HCT116 (cell line): ENCODE data around the gene NSUN4. TPM values are rescaled to one million over a fixed set of nuclear protein-coding genes. Genes with fewer than 3 reads are reported as not detected.

Experiments used
- ATAC-seq: fragments of 200-7000 bp; cut with Tn5 transposase; 2 replicates; pipeline ENCODE4 v1.9.1; 2020; ENCODE audit warnings: mild to moderate bottlenecking, moderate library complexity
- BruUV-seq: library from RNA; stranded (reverse); fragments of 400-500 nt; replicated peaks from 2 replicates; lab custom pipeline; 2021; lab: Mats Ljungman, UMichigan
- CTCF ChIA-PET: fragments of 300-600 bp; sonication (Branson Sonifier 250); formaldehyde crosslinking; loops from one replicate; lab custom pipeline; 2021; ENCODE audit warnings: antibody characterized with exemption; lab: Charles Lee
- POLR2A ChIA-PET: fragments of 300-600, 350-600 bp; sonication (Branson Sonifier 250); formaldehyde crosslinking; loops from one replicate; lab custom pipeline; 2021; ENCODE audit warnings: antibody characterized with exemption; lab: Charles Lee
- RAD21 ChIA-PET, 2 experiments: fragments of 300-600 bp; sonication (Branson Sonifier 250); formaldehyde crosslinking; loops; one replicate each; lab custom pipeline; 2023; ENCODE audit warnings: low total read pairs in 2 of 2; ENCODE audit not compliant: uncharacterized antibody in 2 of 2, unreplicated experiment in 2 of 2, low non-redundant PET in 1 of 2; lab: Charles Lee
- DNase-seq: peaks from one replicate; pipeline ENCODE4 v3.0.0-alpha.2; 2010; ENCODE audit warnings: low read depth, low spot score
- H2AFZ ChIP-seq: fragments of 200-600 bp; shearing (Covaris generic), sonication (generic); 2 replicates; pipeline ENCODE4 v1.6.1; 2017; ENCODE audit warnings: low read depth, mixed run types, mixed read lengths, antibody characterized with exemption, low read length; ENCODE audit not compliant: poor library complexity, severe bottlenecking
- H3K27ac ChIP-seq: 2 replicates; pipeline ENCODE4 v1.5.1; 2012; ENCODE audit warnings: low read depth, low read length
- H3K27me3 ChIP-seq: fragments of 200-600 bp; sonication (generic); 2 replicates; pipeline ENCODE4 v1.6.1; 2016; ENCODE audit warnings: mixed run types, low read length, mixed read lengths; ENCODE audit not compliant: insufficient read depth
- H3K36me3 ChIP-seq, 2 experiments: fragments of 200-500 bp in 1 of 2; fragments of 200-600 bp in 1 of 2; sonication (Bioruptor generic) in 1 of 2; sonication (generic) in 1 of 2; 2 replicates each; pipeline versions ENCODE4 v1.5.1 to v1.6.1; 2014 to 2016; ENCODE audit warnings: low read length in 2 of 2, inconsistent platforms in 1 of 2, mixed read lengths in 1 of 2, mixed run types in 1 of 2; ENCODE audit not compliant: insufficient read depth in 2 of 2, control insufficient read depth in 1 of 2
- H3K4me1 ChIP-seq, 2 experiments: fragments of 200-600 bp in 1 of 2; sonication (generic) in 1 of 2; 2 replicates each; pipeline versions ENCODE4 v1.5.1 to v1.6.1; 2012 to 2017; ENCODE audit warnings: low read length in 2 of 2, inconsistent platforms in 1 of 2, mild to moderate bottlenecking in 1 of 2, mixed read lengths in 1 of 2, mixed run types in 1 of 2, moderate library complexity in 1 of 2; ENCODE audit not compliant: insufficient read depth in 2 of 2, control insufficient read depth in 1 of 2
- H3K4me2 ChIP-seq: fragments of 200-600 bp; sonication (generic); 2 replicates; pipeline ENCODE4 v1.6.1; 2017; ENCODE audit warnings: mixed run types, low read length, mixed read lengths
- H3K4me3 ChIP-seq, 2 experiments: fragments of 200-600 bp in 1 of 2; sonication (generic) in 1 of 2; replicated peaks in 1 of 2; 2 replicates each; pipeline ENCODE4 v1.5.1; 2011 to 2016; ENCODE audit warnings: low read length in 2 of 2, control low read depth in 1 of 2, low read depth in 1 of 2, mild to moderate bottlenecking in 1 of 2, mixed read lengths in 1 of 2, mixed run types in 1 of 2
- H3K79me2 ChIP-seq: fragments of 200-600 bp; sonication (generic); 2 replicates; pipeline ENCODE4 v1.6.1; 2017; ENCODE audit warnings: mild to moderate bottlenecking, mixed run types, low read length, moderate library complexity, mixed read lengths; ENCODE audit not compliant: insufficient read depth
- H3K9ac ChIP-seq: fragments of 200-600 bp; sonication (generic); 2 replicates; pipeline ENCODE4 v1.6.1; 2016; ENCODE audit warnings: low read length, mixed read lengths
- H3K9me2 ChIP-seq: fragments of 200-600 bp; sonication (generic), shearing (Covaris generic); 2 replicates; pipeline ENCODE4 v1.6.1; 2017; ENCODE audit warnings: mixed run types, mild to moderate bottlenecking, moderate library complexity; ENCODE audit not compliant: insufficient read depth
- H3K9me3 ChIP-seq, 2 experiments: fragments of 200-500 bp in 1 of 2; fragments of 200-600 bp in 1 of 2; sonication (Bioruptor generic) in 1 of 2; sonication (generic) in 1 of 2; 2 replicates each; pipeline ENCODE4 v1.6.1; 2014 to 2017; ENCODE audit warnings: low read length in 2 of 2, mixed read lengths in 2 of 2, inconsistent platforms in 1 of 2, low read depth in 1 of 2, mild to moderate bottlenecking in 1 of 2, mixed run types in 1 of 2, moderate library complexity in 1 of 2; ENCODE audit not compliant: control insufficient read depth in 1 of 2, insufficient read depth in 1 of 2
- H4K20me1 ChIP-seq: fragments of 200-600 bp; sonication (generic), shearing (Covaris generic); 2 replicates; pipeline ENCODE4 v1.6.1; 2017; ENCODE audit warnings: mixed run types, mild to moderate bottlenecking, moderate library complexity; ENCODE audit not compliant: insufficient read depth
- ATF3 ChIP-seq: IDR thresholded peaks from 2 replicates; pipeline ENCODE4 v1.6.1; 2012
- CEBPB ChIP-seq: IDR thresholded peaks from 2 replicates; pipeline ENCODE4 v1.6.1; 2012; ENCODE audit warnings: low read depth
- CTCF ChIP-seq, 3 experiments: fragments of 200-600 bp in 1 of 3; sonication (generic) in 1 of 3; IDR thresholded peaks in 2 of 3; conservative IDR thresholded peaks in 1 of 3; 2 replicates each; pipeline ENCODE4 v1.5.1; 2012 to 2017; ENCODE audit warnings: low read depth in 2 of 3, low read length in 2 of 3, antibody characterized with exemption in 1 of 3, borderline replicate concordance in 1 of 3, control low read depth in 1 of 3, mild to moderate bottlenecking in 1 of 3, mixed read lengths in 1 of 3, mixed run types in 1 of 3, moderate library complexity in 1 of 3; ENCODE audit not compliant: insufficient read depth in 1 of 3
- EZH2 ChIP-seq: fragments of 200-600 bp; sonication (generic); IDR thresholded peaks from 2 replicates; pipeline ENCODE4 v1.6.1; 2017; ENCODE audit warnings: antibody characterized with exemption, mixed run types
- EZH2phosphoT487 ChIP-seq: fragments of 200-600 bp; IDR thresholded peaks from 2 replicates; pipeline ENCODE4 v1.6.1; 2018; ENCODE audit warnings: antibody characterized with exemption, borderline replicate concordance
- JUND ChIP-seq: IDR thresholded peaks from 2 replicates; pipeline ENCODE4 v1.6.1; 2012
- MAX ChIP-seq: IDR thresholded peaks from 2 replicates; pipeline ENCODE4 v1.6.1; 2012
- POLR2AphosphoS5 ChIP-seq: IDR thresholded peaks from 2 replicates; pipeline ENCODE4 v1.6.1; 2011; ENCODE audit warnings: mild to moderate bottlenecking, low read depth, low read length, moderate library complexity
- RAD21 ChIP-seq: IDR thresholded peaks from 2 replicates; pipeline ENCODE4 v1.6.1; 2012; ENCODE audit warnings: low read depth, mild to moderate bottlenecking
- SP1 ChIP-seq: IDR thresholded peaks from 2 replicates; pipeline ENCODE4 v1.6.1; 2012; ENCODE audit warnings: low read depth
- SRF ChIP-seq: IDR thresholded peaks from 2 replicates; pipeline ENCODE4 v1.6.1; 2012; ENCODE audit warnings: low read depth
- ZFX ChIP-seq: fragments of 450-650 bp; IDR thresholded peaks from 2 replicates; pipeline ENCODE4 v1.6.1; 2017
- ZNF274 ChIP-seq: fragments of 200-500 bp; sonication (Bioruptor generic); IDR thresholded peaks from 2 replicates; pipeline ENCODE4 v1.6.1; 2014; ENCODE audit warnings: mild to moderate bottlenecking, low read depth, low read length, inconsistent platforms
- intact Hi-C: fragments of 100-400 bp; cut with micrococcal nuclease; formaldehyde crosslinking; loops from 2 replicates; pipeline ENCODE4 v1.10.0; 2022
- total RNA-seq: library from RNA; stranded (reverse); gene quantifications from one replicate; pipeline ENCODE4 v1.2.1, GENCODE V29; 2021; ENCODE audit not compliant: unreplicated experiment

The NSUN4 gene
- total RNA-seq, 1 experiment from 2014 or later: 27.8 TPM

DNA sequence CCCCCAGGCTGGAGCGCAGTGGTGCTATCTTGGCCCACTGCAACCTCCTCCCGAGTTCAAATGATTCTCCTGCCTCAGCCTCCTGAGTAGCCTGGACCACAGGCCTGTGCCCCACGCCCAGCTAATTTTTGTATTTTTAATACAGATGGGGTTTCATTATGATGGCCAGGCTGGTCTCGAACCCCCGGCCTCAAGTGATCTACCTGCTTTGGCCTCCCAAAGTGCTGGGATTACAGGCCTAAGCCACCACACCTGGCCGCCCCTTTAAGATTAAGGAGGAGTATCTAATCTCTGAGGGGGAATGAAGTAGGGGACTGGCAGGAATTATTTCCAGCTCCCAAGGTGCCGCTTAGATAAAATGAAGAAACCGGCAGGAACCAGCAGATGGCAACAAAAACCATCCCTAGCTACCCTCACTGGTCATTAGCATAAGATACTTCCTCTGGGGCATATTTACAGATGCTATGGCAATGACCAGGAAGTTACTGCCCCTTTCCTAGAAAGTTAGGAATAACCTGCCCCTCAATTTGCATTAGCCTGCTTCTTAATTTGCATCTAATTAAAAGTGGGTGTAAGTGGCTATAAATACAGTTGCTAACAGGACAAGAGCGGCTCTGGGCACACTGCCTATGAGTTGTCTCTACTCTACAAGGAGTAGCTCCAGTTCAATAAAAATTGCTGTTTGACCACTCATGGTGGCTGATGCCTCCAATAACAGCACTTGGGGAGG is 7.1 kb upstream of the NSUN4 start:
- DNase-seq: peak; percentile 65
- ATAC-seq: peak; percentile 97
- BruUV-seq: no TSS peak
- Histone ChIP-seq H3K4me3 (no peak overlapping the region), H3K4me1 (peaks cover under 1 to 14% of the 10 kb centered on the region in 2 experiments), H2AFZ (peak overlapping the region; percentile 34), H3K9me3 (no peaks in the 10 kb centered on the region), H3K9ac (no peak overlapping the region), H3K27ac (no peak overlapping the region), H3K27me3 (no peaks in the 10 kb centered on the region), H3K36me3 (no peaks in the 10 kb centered on the region), H3K79me2 (no peaks in the 10 kb centered on the region), H3K9me2 (no peaks in the 10 kb centered on the region), H4K20me1 (no peaks in the 10 kb centered on the region), H3K4me2 (no peak overlapping the region)
- ChIA-PET RAD21 (interaction anchor here (0.6 to 1.2 kb wide), 4 partner anchors 14 to 371 kb away, joined by 3 to 4 read pairs (median 4); no protein-coding TSS in a partner anchor), POLR2A (interaction anchor here (0.5 to 1.3 kb wide), 5 partner anchors 9 to 38 kb away, joined by 3 to 6 read pairs (median 3); partner anchors contain the start of genes LRRC41 and UQCRH), CTCF (interaction anchor here (0.6 to 1.9 kb wide), 10 partner anchors 9 to 215 kb away, joined by 3 to 35 read pairs (median 4); no protein-coding TSS in a partner anchor)
- intact Hi-C loops: no loop called here
- peak; percentile 48 to 78 (median 56) for TF ChIP-seq CTCF (IDR thresholded peaks at IDR 0.05 in 2 of 3, conservative IDR thresholded peaks at IDR 0.05 in 1 of 3; ENCODE audit: borderline replicate concordance in 1 of 3, insufficient read depth in 1 of 3, low read depth in 2 of 3, low read length in 2 of 3)
- TF ChIP-seq RAD21: peak; percentile 77
- no peak for TF ChIP-seq ZFX

DNA sequence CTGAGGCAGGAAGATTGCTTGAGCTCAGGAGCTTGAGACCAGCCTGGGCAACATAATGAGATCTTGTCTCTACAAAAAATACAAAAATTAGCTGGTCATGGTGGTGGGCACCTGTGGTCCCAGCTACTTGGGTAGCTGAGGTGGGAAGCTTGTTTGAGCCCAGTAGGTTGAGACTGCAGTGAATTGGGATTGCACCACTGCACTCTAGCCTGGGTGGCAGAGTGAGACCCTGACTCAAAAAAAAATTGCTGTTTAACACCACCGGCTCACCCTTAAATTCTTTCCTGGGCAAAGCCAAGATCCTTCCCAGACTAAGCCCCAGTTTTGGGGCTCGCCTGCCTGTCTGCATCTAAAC is 6.6 kb upstream of the NSUN4 start:
- peak overlapping the region; percentile 34 for H2AFZ ChIP-seq
- H3K27ac ChIP-seq: no peak overlapping the region
- H3K4me2 ChIP-seq: no peak overlapping the region
- no peaks in the 10 kb centered on the region for H3K36me3 ChIP-seq
- ATAC-seq (no peak), DNase-seq (no peak)
- BruUV-seq: no TSS peak
- no peaks in the 10 kb centered on the region for H3K9me3 ChIP-seq
- H3K79me2 ChIP-seq: no peaks in the 10 kb centered on the region
- H3K4me3 ChIP-seq: no peak overlapping the region
- no peaks in the 10 kb centered on the region for H4K20me1 ChIP-seq
- ChIA-PET RAD21 (interaction anchor here in 1 of 2 experiments (0.6 to 1.2 kb wide), 2 partner anchors 14 to 371 kb away, joined by 3 to 4 read pairs; no protein-coding TSS in a partner anchor), CTCF (interaction anchor here (1.0 to 1.9 kb wide), 8 partner anchors 8 to 214 kb away, joined by 3 to 35 read pairs (median 4); no protein-coding TSS in a partner anchor), POLR2A (interaction anchor here (0.5 to 1.3 kb wide), 4 partner anchors 8 to 37 kb away, joined by 3 to 6 read pairs (median 4); partner anchors contain the start of genes LRRC41 and UQCRH)
- H3K9ac ChIP-seq: no peak overlapping the region
- no peaks in the 10 kb centered on the region for H3K27me3 ChIP-seq
- H3K9me2 ChIP-seq: no peaks in the 10 kb centered on the region
- intact Hi-C loops: no loop called here
- H3K4me1 ChIP-seq: peaks cover 6 to 19% of the 10 kb centered on the region in 2 experiments
- no peak for TF ChIP-seq POLR2AphosphoS5
- TF ChIP-seq ZNF274: no peak
- no peak for TF ChIP-seq ZFX
- no peak for TF ChIP-seq EZH2
- TF ChIP-seq MAX: no peak
- TF ChIP-seq SRF: no peak
- TF ChIP-seq ATF3: no peak
- no peak for TF ChIP-seq SP1
- TF ChIP-seq CEBPB: no peak
- TF ChIP-seq JUND: no peak
- no peak for TF ChIP-seq EZH2phosphoT487
